Measurements from ENCODE around the gene BMPR1B.

- TF ChIP-seq, protein P1, sequence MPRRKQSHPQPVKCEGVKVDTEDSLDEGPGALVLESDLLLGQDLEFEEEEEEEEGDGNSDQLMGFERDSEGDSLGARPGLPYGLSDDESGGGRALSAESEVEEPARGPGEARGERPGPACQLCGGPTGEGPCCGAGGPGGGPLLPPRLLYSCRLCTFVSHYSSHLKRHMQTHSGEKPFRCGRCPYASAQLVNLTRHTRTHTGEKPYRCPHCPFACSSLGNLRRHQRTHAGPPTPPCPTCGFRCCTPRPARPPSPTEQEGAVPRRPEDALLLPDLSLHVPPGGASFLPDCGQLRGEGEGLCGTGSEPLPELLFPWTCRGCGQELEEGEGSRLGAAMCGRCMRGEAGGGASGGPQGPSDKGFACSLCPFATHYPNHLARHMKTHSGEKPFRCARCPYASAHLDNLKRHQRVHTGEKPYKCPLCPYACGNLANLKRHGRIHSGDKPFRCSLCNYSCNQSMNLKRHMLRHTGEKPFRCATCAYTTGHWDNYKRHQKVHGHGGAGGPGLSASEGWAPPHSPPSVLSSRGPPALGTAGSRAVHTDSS (tag by site-specific recombination; IDR thresholded peaks at IDR 0.05): no peak
- TF ChIP-seq ZBTB17 (tag by site-specific recombination; IDR thresholded peaks at IDR 0.05): no peak
- TF ChIP-seq, protein P2, sequence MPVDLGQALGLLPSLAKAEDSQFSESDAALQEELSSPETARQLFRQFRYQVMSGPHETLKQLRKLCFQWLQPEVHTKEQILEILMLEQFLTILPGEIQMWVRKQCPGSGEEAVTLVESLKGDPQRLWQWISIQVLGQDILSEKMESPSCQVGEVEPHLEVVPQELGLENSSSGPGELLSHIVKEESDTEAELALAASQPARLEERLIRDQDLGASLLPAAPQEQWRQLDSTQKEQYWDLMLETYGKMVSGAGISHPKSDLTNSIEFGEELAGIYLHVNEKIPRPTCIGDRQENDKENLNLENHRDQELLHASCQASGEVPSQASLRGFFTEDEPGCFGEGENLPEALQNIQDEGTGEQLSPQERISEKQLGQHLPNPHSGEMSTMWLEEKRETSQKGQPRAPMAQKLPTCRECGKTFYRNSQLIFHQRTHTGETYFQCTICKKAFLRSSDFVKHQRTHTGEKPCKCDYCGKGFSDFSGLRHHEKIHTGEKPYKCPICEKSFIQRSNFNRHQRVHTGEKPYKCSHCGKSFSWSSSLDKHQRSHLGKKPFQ (tag by site-specific recombination; IDR thresholded peaks at IDR 0.05): no peak
- no peak for TF ChIP-seq ZNF350 (tag by site-specific recombination; IDR thresholded peaks at IDR 0.05)
- no peak for TF ChIP-seq CTCF (tag by site-specific recombination; IDR thresholded peaks at IDR 0.05)
- no peak for TF ChIP-seq ZNF341 (tag by site-specific recombination; IDR thresholded peaks at IDR 0.05; ENCODE audit: low read depth)
- TF ChIP-seq ZNF239 (tag by site-specific recombination; IDR thresholded peaks at IDR 0.05): no peak
- no peak for TF ChIP-seq ZNF629 (tag by site-specific recombination; IDR thresholded peaks at IDR 0.05)
- no peak for TF ChIP-seq ZNF335 (tag by site-specific recombination; conservative IDR thresholded peaks at IDR 0.05)
- no peak for TF ChIP-seq ZNF558 (tag by site-specific recombination; IDR thresholded peaks at IDR 0.05)
- TF ChIP-seq, protein P3, sequence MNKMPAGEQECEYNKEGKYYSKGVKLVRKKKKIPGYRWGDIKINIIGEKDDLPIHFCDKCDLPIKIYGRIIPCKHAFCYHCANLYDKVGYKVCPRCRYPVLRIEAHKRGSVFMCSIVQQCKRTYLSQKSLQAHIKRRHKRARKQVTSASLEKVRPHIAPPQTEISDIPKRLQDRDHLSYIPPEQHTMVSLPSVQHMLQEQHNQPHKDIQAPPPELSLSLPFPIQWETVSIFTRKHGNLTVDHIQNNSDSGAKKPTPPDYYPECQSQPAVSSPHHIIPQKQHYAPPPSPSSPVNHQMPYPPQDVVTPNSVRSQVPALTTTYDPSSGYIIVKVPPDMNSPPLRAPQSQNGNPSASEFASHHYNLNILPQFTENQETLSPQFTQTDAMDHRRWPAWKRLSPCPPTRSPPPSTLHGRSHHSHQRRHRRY (tag by site-specific recombination; IDR thresholded peaks at IDR 0.05): no peak
- no peak for TF ChIP-seq ZNF394 (tag by site-specific recombination; IDR thresholded peaks at IDR 0.05; ENCODE audit: borderline replicate concordance)
- no peak for TF ChIP-seq ZBTB49 (tag by site-specific recombination; IDR thresholded peaks at IDR 0.05; ENCODE audit: low read depth)
Observed at GRCh38 chr4:94962484-94962883, 204.7 kb downstream of the BMPR1B start.

All from HEK293 (cell line).